SK-N-MC (cell line): ENCODE data around the gene MAP3K5.

Experiments
- DNase-seq: peaks from one replicate; pipeline ENCODE4 v3.0.0-alpha.2; 2011; ENCODE audit warnings: low read depth, low spot score
- H3K27ac ChIP-seq: fragments of 200-600 bp; sonication (generic); 2 replicates; pipeline ENCODE4 v1.5.1; 2016; ENCODE audit warnings: mixed run types
- H3K36me3 ChIP-seq: fragments of 200-600 bp; sonication (generic); 2 replicates; pipeline ENCODE4 v1.6.1; 2017; ENCODE audit warnings: antibody characterized with exemption, low read length, mixed read lengths; ENCODE audit not compliant: insufficient read depth
- H3K4me3 ChIP-seq: fragments of 200-600 bp; sonication (generic); 2 replicates; pipeline ENCODE4 v1.5.1; 2016
- H3K9ac ChIP-seq: fragments of 200-600 bp; sonication (generic); 2 replicates; pipeline ENCODE4 v1.8.0; 2017; ENCODE audit warnings: mixed run types, mixed read lengths; ENCODE audit not compliant: insufficient read length
- H3K9me3 ChIP-seq: fragments of 200-600 bp; sonication (generic); 2 replicates; pipeline ENCODE4 v1.6.1; 2017; ENCODE audit warnings: low read depth, mild to moderate bottlenecking, antibody characterized with exemption, low read length, moderate library complexity, mixed read lengths
- EZH2 ChIP-seq: fragments of 200-600 bp; sonication (generic); IDR thresholded peaks from one replicate; pipeline ENCODE4 v1.6.1; 2017; ENCODE audit warnings: antibody characterized with exemption
- FOXP2 ChIP-seq: optimal IDR thresholded peaks from 2 replicates; pipeline ENCODE3; 2011; ENCODE audit warnings: mild to moderate bottlenecking, moderate library complexity; ENCODE audit not compliant: insufficient read depth; ENCODE audit errors: extremely low read length, control extremely low read depth
- POLR2AphosphoS5 ChIP-seq: IDR thresholded peaks from 2 replicates; pipeline ENCODE4 v1.6.1; 2012; ENCODE audit warnings: mild to moderate bottlenecking, low read depth, low read length, borderline replicate concordance

MAP3K5 gene

GRCh38 chr6:136792410-136793262 is at the start of gene MAP3K5:
TSS of gene MAP3K5 (minus strand) at chr6:136792477. CDS start at chr6:136792157, 320 bp downstream.
- DNase-seq: no peak
- H3K9me3 ChIP-seq: no peaks in the 10 kb centered on the region
- peaks cover 4% of the 10 kb centered on the region; the same call in 1 of the 2 replicates for H3K36me3 ChIP-seq
- H3K27ac ChIP-seq: peak within 1 kb of the TSS; percentile 84
- peak within 1 kb of the TSS; percentile 100 for H3K4me3 ChIP-seq
- peak within 1 kb of the TSS; percentile 92 for H3K9ac ChIP-seq
- TF ChIP-seq POLR2AphosphoS5 (peak; percentile 48), FOXP2 (peak; percentile 64), EZH2 (no peak)

GRCh38 chr6:136840276-136841001 is 48.2 kb upstream of the MAP3K5 start:
- Histone ChIP-seq H3K9me3 (no peaks in the 10 kb centered on the region), H3K9ac (no peak overlapping the region), H3K4me3 (no peak overlapping the region), H3K36me3 (no peaks in the 10 kb centered on the region), H3K27ac (no peak overlapping the region)
- DNase-seq: no peak
- TF ChIP-seq POLR2AphosphoS5 (no peak), FOXP2 (no peak), EZH2 (no peak)

- Histone ChIP-seq H3K9me3 (no peaks in the 10 kb centered on the region; the same call in 1 of the 2 replicates), H3K36me3 (peaks cover 63% of the 10 kb centered on the region), H3K4me3 (no peak overlapping the region), H3K27ac (no peak overlapping the region), H3K9ac (no peak overlapping the region)
- DNase-seq: no peak
- TF ChIP-seq POLR2AphosphoS5: no peak
- no peak for TF ChIP-seq FOXP2
Observed at GRCh38 chr6:136831873-136832562, 39.7 kb upstream of the MAP3K5 start.

GRCh38 chr6:136826216-136826615 is 33.9 kb upstream of the MAP3K5 start:
- H3K36me3 ChIP-seq: peaks cover 45% of the 10 kb centered on the region
- H3K27ac ChIP-seq: no peak overlapping the region
- H3K9ac ChIP-seq: no peak overlapping the region
- no peaks in the 10 kb centered on the region for H3K9me3 ChIP-seq
- H3K4me3 ChIP-seq: no peak overlapping the region
- DNase-seq: no peak
- TF ChIP-seq POLR2AphosphoS5: no peak
- no peak for TF ChIP-seq EZH2
- TF ChIP-seq FOXP2: no peak

- H3K9ac ChIP-seq: peak overlapping the region; percentile 91
- H3K27ac ChIP-seq: no peak overlapping the region
- H3K36me3 ChIP-seq: peaks cover 14% of the 10 kb centered on the region
- H3K4me3 ChIP-seq: peak overlapping the region; percentile 97
- no peak for DNase-seq
- H3K9me3 ChIP-seq: no peaks in the 10 kb centered on the region
- TF ChIP-seq FOXP2: no peak
- TF ChIP-seq POLR2AphosphoS5: no peak
- TF ChIP-seq EZH2: no peak
Observed at GRCh38 chr6:136823128-136823660, 30.9 kb upstream of the MAP3K5 start.

- DNase-seq: peak; percentile 70
- Histone ChIP-seq H3K4me3 (peak within 1 kb of the TSS; percentile 97), H3K36me3 (peaks cover 12% of the 10 kb centered on the region), H3K27ac (peak within 1 kb of the TSS; percentile 60; the same call in 1 of the 2 replicates), H3K9me3 (no peaks in the 10 kb centered on the region), H3K9ac (peak within 1 kb of the TSS; percentile 91)
- no peak for TF ChIP-seq EZH2
- TF ChIP-seq FOXP2: no peak
- TF ChIP-seq POLR2AphosphoS5: peak; percentile 88
Observed at GRCh38 chr6:136822376-136823127, 30.3 kb upstream of the MAP3K5 start, which contains the start of gene PEX7. TSS of gene PEX7 (plus strand) at chr6:136822592. CDS start at chr6:136822666, 74 bp downstream.

GRCh38 chr6:136822046-136822375 is 29.7 kb upstream of the MAP3K5 start:
- DNase-seq: no peak
- H3K4me3 ChIP-seq: peak overlapping the region; percentile 97
- no peak for TF ChIP-seq EZH2
- TF ChIP-seq FOXP2: no peak
- peak overlapping the region; percentile 91 for H3K9ac ChIP-seq
- H3K36me3 ChIP-seq: peaks cover 12% of the 10 kb centered on the region
- H3K9me3 ChIP-seq: no peaks in the 10 kb centered on the region
- no peak overlapping the region; the same call in 1 of the 2 replicates for H3K27ac ChIP-seq
